Measurements from ENCODE around the gene KRT82.

KRT82 gene

GRCh38 chr12:52352951-52353350 lies 53.2 kb downstream of the KRT82 start:
- TF ChIP-seq FOXA1 (IDR thresholded peaks at IDR 0.05) (no peak), BHLHE40 (IDR thresholded peaks at IDR 0.05; ENCODE audit: borderline replicate concordance) (no peak), ARNT (IDR thresholded peaks at IDR 0.05) (no peak)
- POLR2A ChIA-PET: no interaction called here
- CTCF ChIA-PET: interaction anchor here (1.4 kb wide), 1 partner anchor 9 kb away, joined by 3 read pairs; no protein-coding TSS in a partner anchor
- DNase-seq (ENCODE audit: extremely low spot score): no peak

- ChIA-PET POLR2A (no interaction called here), CTCF (interaction anchor here (1.4 kb wide), 1 partner anchor 10 kb away, joined by 3 read pairs; no protein-coding TSS in a partner anchor)
- no peak for TF ChIP-seq ELF4 (IDR thresholded peaks at IDR 0.05)
- TF ChIP-seq TARDBP (IDR thresholded peaks at IDR 0.05): no peak
- no peak for TF ChIP-seq SUZ12 (IDR thresholded peaks at IDR 0.05)
- no peak for TF ChIP-seq BHLHE40 (IDR thresholded peaks at IDR 0.05; ENCODE audit: borderline replicate concordance)
- TF ChIP-seq ZNF384 (IDR thresholded peaks at IDR 0.05): no peak
- TF ChIP-seq LEF1 (IDR thresholded peaks at IDR 0.05; ENCODE audit: borderline replicate concordance): no peak
- TF ChIP-seq L3MBTL2 (conservative IDR thresholded peaks at IDR 0.05): no peak
- TF ChIP-seq CTBP1 (IDR thresholded peaks at IDR 0.05; ENCODE audit: borderline replicate concordance): no peak
- no peak for TF ChIP-seq NFRKB (IDR thresholded peaks at IDR 0.05)
- no peak for TF ChIP-seq FOXK2 (IDR thresholded peaks at IDR 0.05)
- no peak for DNase-seq (ENCODE audit: extremely low spot score)
These were observed 54.7 kb downstream of the KRT82 start for GRCh38 chr12:52351196-52352059.

- TF ChIP-seq ARNT (IDR thresholded peaks at IDR 0.05) (no peak), PKNOX1 (IDR thresholded peaks at IDR 0.05) (no peak), BHLHE40 (IDR thresholded peaks at IDR 0.05; ENCODE audit: borderline replicate concordance) (no peak), TARDBP (IDR thresholded peaks at IDR 0.05) (no peak), HDGF (IDR thresholded peaks at IDR 0.05; ENCODE audit: borderline replicate concordance) (no peak), FOXK2 (IDR thresholded peaks at IDR 0.05) (no peak), SP1 (IDR thresholded peaks at IDR 0.05) (no peak), LEF1 (IDR thresholded peaks at IDR 0.05; ENCODE audit: borderline replicate concordance) (no peak), L3MBTL2 (conservative IDR thresholded peaks at IDR 0.05) (no peak), CTBP1 (IDR thresholded peaks at IDR 0.05; ENCODE audit: borderline replicate concordance) (no peak), NFRKB (IDR thresholded peaks at IDR 0.05) (no peak), ELF4 (IDR thresholded peaks at IDR 0.05) (no peak), FOXA1 (IDR thresholded peaks at IDR 0.05) (no peak), FOXM1 (IDR thresholded peaks at IDR 0.05; ENCODE audit: borderline replicate concordance) (no peak)
- DNase-seq (ENCODE audit: extremely low spot score): no peak
- ChIA-PET POLR2A (no interaction called here), CTCF (interaction anchor here (0.9 kb wide), 1 partner anchor 129 kb away, joined by 4 read pairs; no protein-coding TSS in a partner anchor)
These were observed 55.3 kb downstream of the KRT82 start for GRCh38 chr12:52350786-52351185.

GRCh38 chr12:52350021-52350620 lies 56.0 kb downstream of the KRT82 start:
- DNase-seq (ENCODE audit: extremely low spot score): no peak
- ChIA-PET CTCF (interaction anchor here (0.7 to 1.2 kb wide), 3 partner anchors 12 to 128 kb away, joined by 3 to 4 read pairs (median 3); no protein-coding TSS in a partner anchor), POLR2A (no interaction called here)
- TF ChIP-seq BHLHE40 (IDR thresholded peaks at IDR 0.05; ENCODE audit: borderline replicate concordance) (no peak), TARDBP (IDR thresholded peaks at IDR 0.05) (no peak), FOXM1 (IDR thresholded peaks at IDR 0.05; ENCODE audit: borderline replicate concordance) (no peak), NFRKB (IDR thresholded peaks at IDR 0.05) (no peak), LEF1 (IDR thresholded peaks at IDR 0.05; ENCODE audit: borderline replicate concordance) (no peak), FOXK2 (IDR thresholded peaks at IDR 0.05) (no peak), ZNF384 (IDR thresholded peaks at IDR 0.05) (no peak), HDGF (IDR thresholded peaks at IDR 0.05; ENCODE audit: borderline replicate concordance) (no peak), ELF4 (IDR thresholded peaks at IDR 0.05) (no peak), SP1 (IDR thresholded peaks at IDR 0.05) (no peak), L3MBTL2 (conservative IDR thresholded peaks at IDR 0.05) (no peak), ARNT (IDR thresholded peaks at IDR 0.05) (no peak), PKNOX1 (IDR thresholded peaks at IDR 0.05) (no peak), SUZ12 (IDR thresholded peaks at IDR 0.05) (no peak), CTBP1 (IDR thresholded peaks at IDR 0.05; ENCODE audit: borderline replicate concordance) (no peak)

- DNase-seq (ENCODE audit: extremely low spot score): no peak
- POLR2A ChIA-PET: no interaction called here
- no peak for TF ChIP-seq ZNF384 (IDR thresholded peaks at IDR 0.05)
- no peak for TF ChIP-seq SUZ12 (IDR thresholded peaks at IDR 0.05)
- no peak for TF ChIP-seq FOXM1 (IDR thresholded peaks at IDR 0.05; ENCODE audit: borderline replicate concordance)
- no peak for TF ChIP-seq L3MBTL2 (conservative IDR thresholded peaks at IDR 0.05)
- CTCF ChIA-PET: interaction anchor here (1.2 kb wide), 1 partner anchor 13 kb away, joined by 3 read pairs; no protein-coding TSS in a partner anchor
These were observed 56.9 kb downstream of the KRT82 start for GRCh38 chr12:52349196-52349595.

GRCh38 chr12:52347551-52348510 lies 58.3 kb downstream of the KRT82 start:
- ChIA-PET POLR2A (interaction anchor here (1.5 kb wide), 1 partner anchor 9 kb away, joined by 3 read pairs; no protein-coding TSS in a partner anchor), CTCF (no interaction called here)
- TF ChIP-seq LEF1 (IDR thresholded peaks at IDR 0.05; ENCODE audit: borderline replicate concordance) (no peak), SUZ12 (IDR thresholded peaks at IDR 0.05) (no peak), CTBP1 (IDR thresholded peaks at IDR 0.05; ENCODE audit: borderline replicate concordance) (no peak), TARDBP (IDR thresholded peaks at IDR 0.05) (no peak), NFRKB (IDR thresholded peaks at IDR 0.05) (no peak), SP1 (IDR thresholded peaks at IDR 0.05) (no peak), ARNT (IDR thresholded peaks at IDR 0.05) (no peak), L3MBTL2 (conservative IDR thresholded peaks at IDR 0.05) (no peak), ZNF384 (IDR thresholded peaks at IDR 0.05) (no peak), BHLHE40 (IDR thresholded peaks at IDR 0.05; ENCODE audit: borderline replicate concordance) (no peak), FOXK2 (IDR thresholded peaks at IDR 0.05) (no peak), FOXM1 (IDR thresholded peaks at IDR 0.05; ENCODE audit: borderline replicate concordance) (no peak), FOXA1 (IDR thresholded peaks at IDR 0.05) (no peak), ELF4 (IDR thresholded peaks at IDR 0.05) (no peak), PKNOX1 (IDR thresholded peaks at IDR 0.05) (no peak)
- no peak for DNase-seq (ENCODE audit: extremely low spot score)
